ENCODE data around the gene NUCKS1. TPM values are rescaled to one million over a fixed set of nuclear protein-coding genes. Genes with fewer than 3 reads are reported as not detected.

The NUCKS1 gene
- total RNA-seq, 4 donors from 2014 or later, result 54.8 to 84.8 (median 71.2) TPM

- TF ChIP-seq, protein P1, sequence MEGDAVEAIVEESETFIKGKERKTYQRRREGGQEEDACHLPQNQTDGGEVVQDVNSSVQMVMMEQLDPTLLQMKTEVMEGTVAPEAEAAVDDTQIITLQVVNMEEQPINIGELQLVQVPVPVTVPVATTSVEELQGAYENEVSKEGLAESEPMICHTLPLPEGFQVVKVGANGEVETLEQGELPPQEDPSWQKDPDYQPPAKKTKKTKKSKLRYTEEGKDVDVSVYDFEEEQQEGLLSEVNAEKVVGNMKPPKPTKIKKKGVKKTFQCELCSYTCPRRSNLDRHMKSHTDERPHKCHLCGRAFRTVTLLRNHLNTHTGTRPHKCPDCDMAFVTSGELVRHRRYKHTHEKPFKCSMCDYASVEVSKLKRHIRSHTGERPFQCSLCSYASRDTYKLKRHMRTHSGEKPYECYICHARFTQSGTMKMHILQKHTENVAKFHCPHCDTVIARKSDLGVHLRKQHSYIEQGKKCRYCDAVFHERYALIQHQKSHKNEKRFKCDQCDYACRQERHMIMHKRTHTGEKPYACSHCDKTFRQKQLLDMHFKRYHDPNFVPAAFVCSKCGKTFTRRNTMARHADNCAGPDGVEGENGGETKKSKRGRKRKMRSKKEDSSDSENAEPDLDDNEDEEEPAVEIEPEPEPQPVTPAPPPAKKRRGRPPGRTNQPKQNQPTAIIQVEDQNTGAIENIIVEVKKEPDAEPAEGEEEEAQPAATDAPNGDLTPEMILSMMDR (IDR thresholded peaks at IDR 0.05), result no peak
- DNase-seq (ENCODE audit: low spot score) (no peak), ATAC-seq (ENCODE audit: low FRiP score) (no peak)
These were observed 79.2 kb downstream of the NUCKS1 start for GRCh38 chr1:205670611-205671430.

DNA sequence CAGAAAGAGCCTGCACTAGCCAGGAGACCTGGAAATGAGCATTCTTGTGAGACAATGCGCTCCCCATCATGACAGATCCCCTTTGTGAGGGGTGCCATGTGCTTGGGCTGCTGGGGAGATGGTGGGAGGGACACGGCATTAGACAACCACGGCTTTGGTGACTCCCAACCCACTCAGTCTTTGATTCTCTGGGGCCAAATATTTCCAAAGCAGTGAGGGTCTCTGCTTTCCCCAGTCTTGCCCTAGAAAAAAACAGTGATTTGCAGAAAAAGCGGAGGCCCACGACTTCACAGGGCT, 79.9 kb downstream of the NUCKS1 start:
- TF ChIP-seq, protein P1 (IDR thresholded peaks at IDR 0.05), result no peak

DNA sequence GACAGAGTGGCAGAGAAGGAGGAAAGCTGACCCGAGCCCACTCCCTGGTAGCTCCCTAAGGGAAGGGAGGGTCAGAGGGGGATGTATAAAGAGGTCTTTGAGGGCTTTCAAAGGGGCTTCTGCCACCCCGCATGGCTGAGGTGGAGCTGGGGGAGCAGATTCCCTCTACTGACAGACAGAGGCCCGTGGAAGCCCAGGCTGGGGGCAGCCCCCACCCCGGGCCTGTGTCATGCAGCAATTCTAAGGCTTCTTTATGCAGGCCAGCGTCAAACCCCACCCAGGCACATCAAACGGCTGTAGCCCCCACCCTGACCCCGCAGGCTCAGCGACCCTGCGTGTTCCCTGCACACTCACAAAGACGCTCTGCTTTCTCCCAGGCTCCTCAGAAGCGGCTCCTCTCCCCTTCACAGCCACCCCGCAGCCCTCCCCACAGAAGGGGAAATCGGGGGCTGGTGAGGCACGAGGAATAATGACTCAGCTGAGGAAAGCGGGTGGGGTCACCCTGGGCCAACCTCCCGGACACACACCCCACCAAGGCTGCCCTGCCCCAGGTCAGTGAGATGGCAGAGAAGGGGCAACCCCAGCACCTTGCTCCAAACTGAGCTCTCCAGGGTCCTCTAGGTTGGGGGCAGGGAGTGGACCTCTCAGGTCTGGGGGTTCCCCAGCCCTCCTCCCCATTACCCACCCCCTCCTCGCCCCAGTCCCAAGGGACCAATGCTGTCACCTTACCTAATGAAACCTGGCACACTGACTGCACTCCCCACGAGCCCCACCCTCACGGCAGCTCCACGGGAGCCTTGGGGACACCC, 80.4 kb downstream of the NUCKS1 start:
- ATAC-seq (ENCODE audit: low FRiP score) (peak; percentile 28), DNase-seq (ENCODE audit: low spot score) (no peak)
- TF ChIP-seq, protein P1 (IDR thresholded peaks at IDR 0.05), result no peak

More for the DNA sequence above, 79.9 kb downstream of the NUCKS1 start:
- DNase-seq (ENCODE audit: low spot score) (no peak), ATAC-seq (ENCODE audit: low FRiP score) (no peak)

DNA sequence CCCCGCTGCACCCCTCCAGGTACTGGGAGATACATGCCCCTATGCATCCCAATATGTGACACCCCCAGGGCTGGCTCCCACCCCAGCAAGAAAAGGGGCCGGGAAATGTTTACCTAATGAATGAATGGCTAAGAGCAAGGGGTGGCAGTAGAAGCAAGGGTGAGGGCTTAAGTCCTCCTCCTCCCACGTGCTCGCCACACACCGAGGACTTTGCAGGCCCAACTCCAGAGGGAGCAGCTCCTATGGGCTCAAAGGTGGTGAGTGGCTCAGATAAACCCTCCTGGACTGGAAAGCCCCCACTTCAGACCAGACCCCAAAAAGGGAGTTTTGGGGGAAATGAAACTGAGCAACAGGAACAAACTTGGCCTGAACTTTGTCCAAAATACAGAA, 81.0 kb downstream of the NUCKS1 start:
- ATAC-seq (ENCODE audit: low FRiP score) (no peak), DNase-seq (ENCODE audit: low spot score) (no peak)
- TF ChIP-seq, protein P1 (IDR thresholded peaks at IDR 0.05), result no peak

DNA sequence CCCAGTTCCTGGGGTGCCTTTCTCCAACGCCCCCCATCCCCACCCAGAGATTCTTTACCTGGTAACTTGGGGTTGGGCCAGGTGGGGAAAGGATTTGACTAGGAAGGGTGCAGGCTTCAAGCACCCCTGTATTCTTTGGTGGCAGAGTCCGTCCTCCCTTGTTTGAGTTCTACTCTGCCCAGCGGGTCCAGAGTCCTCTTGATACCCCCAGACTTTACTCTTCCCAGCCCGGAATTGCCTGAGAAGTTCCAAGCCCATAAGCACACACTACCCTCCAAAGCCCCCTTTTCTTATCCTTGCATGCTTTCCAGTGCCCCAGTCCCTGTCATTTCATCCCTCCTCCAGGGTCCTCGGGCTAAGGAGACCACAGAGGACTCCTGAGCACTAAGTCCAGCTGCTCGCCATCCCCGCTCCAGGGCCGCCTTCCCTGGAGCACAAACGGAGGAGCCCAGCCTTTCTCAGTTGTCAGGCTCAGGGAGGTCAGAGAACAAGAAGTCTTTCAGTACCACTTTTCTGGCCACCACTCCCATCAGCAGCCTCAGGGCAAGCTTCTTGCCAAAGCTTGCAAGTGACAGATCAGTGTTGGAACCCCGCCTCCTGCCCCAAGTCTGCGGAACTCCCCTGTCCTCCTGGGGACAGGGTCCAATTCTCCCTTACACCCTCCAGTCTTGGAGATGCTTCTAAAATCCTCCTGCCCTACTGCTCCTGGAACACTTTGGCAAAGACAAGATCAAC, 81.9 kb downstream of the NUCKS1 start:
- ATAC-seq (ENCODE audit: low FRiP score) (no peak), DNase-seq (ENCODE audit: low spot score) (no peak)
- TF ChIP-seq, protein P1 (IDR thresholded peaks at IDR 0.05), result no peak

DNA sequence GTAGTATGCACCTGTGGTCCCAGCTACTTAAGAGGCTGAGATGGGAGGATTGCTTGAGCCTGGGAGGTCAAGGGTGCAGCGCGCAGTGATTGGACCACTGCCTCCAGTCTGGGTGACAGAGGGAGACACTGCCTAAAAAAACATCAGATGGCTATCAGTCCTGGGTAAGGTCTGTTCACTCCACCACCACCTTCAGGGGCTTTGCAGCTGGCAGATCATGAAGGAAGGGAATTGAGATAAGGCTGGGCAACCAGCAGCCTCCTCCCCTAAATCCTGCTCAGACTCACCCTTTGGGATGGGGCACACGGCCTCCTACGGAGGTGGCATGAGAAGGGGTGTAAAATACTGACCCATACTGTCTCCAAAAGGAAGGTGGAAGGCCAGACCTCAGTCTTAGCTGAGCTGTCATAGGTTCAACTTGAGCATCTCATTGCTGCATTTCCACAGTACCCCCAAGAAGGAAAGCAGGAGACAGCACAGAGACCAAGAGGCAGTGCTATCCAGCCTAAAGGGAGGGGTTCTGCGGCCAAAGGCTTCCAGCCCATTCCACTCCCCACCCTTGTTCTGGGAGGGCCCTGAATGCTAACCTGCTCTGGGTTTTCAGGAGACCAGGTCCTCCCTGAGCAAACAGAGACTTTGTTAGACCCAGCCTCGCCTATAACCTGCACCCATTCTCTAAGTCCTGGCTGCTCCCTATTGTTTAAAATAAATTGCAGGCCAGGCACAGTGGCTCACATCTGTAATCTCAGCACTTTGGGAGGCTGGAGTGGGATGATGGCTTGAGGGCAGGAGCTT, 83.4 kb downstream of the NUCKS1 start:
- ATAC-seq (ENCODE audit: low FRiP score), result no peak
- TF ChIP-seq, protein P1 (IDR thresholded peaks at IDR 0.05), result no peak

More for the DNA sequence above, 83.4 kb downstream of the NUCKS1 start:
- no peak for DNase-seq (ENCODE audit: low spot score)

Measured in omental fat pad (tissue), 4 donors.